Measurements from ENCODE around the gene ANO8. TPM values are rescaled to one million over a fixed set of nuclear protein-coding genes. Genes with fewer than 3 reads are reported as not detected.

The ANO8 gene
- total and polyA plus RNA-seq, 2 donors (not counting 3 experiments of a cell fraction or from before 2014, with no cell fraction given) = 3.5 to 6.8 TPM

DNA sequence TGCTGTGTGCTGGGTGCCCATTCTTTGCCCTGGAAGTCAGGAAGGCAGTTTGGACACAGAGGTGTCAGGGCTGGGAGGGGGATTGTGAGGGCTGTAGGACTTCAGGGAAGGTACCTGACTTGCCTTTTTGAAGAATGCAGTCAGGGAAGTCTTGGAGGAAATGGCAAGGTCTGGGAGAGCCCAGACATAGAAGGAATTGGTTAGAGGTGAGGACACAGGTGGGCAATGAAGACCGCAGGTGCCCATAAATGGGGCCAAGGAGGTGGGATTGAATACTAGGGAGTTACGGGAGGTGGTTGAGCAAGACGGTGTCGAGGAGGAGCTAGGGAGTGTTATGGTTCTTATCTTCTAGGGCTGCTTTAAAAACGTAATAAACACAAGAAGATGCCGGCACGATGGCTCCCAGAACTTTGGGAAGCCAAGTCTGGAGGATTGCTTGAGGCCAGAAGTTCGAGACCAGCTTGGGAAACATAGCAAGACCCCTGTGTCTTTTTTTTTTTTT lies 26.7 kb downstream of the ANO8 start:
- ChIA-PET CTCF (interaction anchor here (2.1 kb wide), 1 partner anchor 78 kb away, joined by 11 read pairs; no protein-coding TSS in a partner anchor), POLR2A (no interaction called here)
- Histone ChIP-seq H3K79me2 (ENCODE audit: control insufficient read depth, insufficient read depth, low read length) (peaks cover 34% of the 10 kb centered on the region), H3K9me3 (replicated peaks; ENCODE audit: control insufficient read depth, insufficient read depth, low read length) (no peaks in the 10 kb centered on the region), H3K27ac (ENCODE audit: insufficient read depth, low read depth, low read length) (no peak overlapping the region), H3K9me1 (replicated peaks; ENCODE audit: control insufficient read depth, extremely low read depth, insufficient read depth, low read length) (no peaks in the 10 kb centered on the region), H3K9ac (replicated peaks; ENCODE audit: extremely low read depth, insufficient read depth, low read length) (no peak overlapping the region), H3K4me3 (replicated peaks in 1 of 3; ENCODE audit: insufficient read depth in 1 of 3, low read depth in 1 of 3, low read length in 3 of 3) (no peak overlapping the region), H3K4me1 (ENCODE audit: control insufficient read depth, extremely low read depth, insufficient read depth, low read length) (peaks cover 17% of the 10 kb centered on the region), H3K27me3 (ENCODE audit: control insufficient read depth in 2 of 2, insufficient read depth in 2 of 2, low read length in 2 of 2) (no peaks in the 10 kb centered on the region), H3K4me2 (ENCODE audit: insufficient read depth, low read length) (no peak overlapping the region), H3K36me3 (ENCODE audit: control insufficient read depth in 2 of 2, extremely low read depth in 1 of 2, insufficient read depth in 2 of 2, low read length in 2 of 2) (peaks cover 0 to 6% of the 10 kb centered on the region in 2 experiments), H2AFZ (ENCODE audit: low read depth, low read length) (no peak overlapping the region), H4K20me1 (replicated peaks; ENCODE audit: control insufficient read depth, extremely low read depth, insufficient read depth, low read length) (no peaks in the 10 kb centered on the region)
- BruUV-seq (replicated peaks) = no TSS peak
- DNase-seq (ENCODE audit: low read depth, low spot score) (no peak), FAIRE-seq (no peak)
- intact Hi-C loops (cut with micrococcal nuclease) = no loop called here
- dilution Hi-C loops (cut with MboI; ENCODE audit: extremely low pct_ligation_motif_present, low sequenced_read_pairs) = no loop called here
- no peak for TF ChIP-seq EZH2 (IDR thresholded peaks at IDR 0.05; ENCODE audit: borderline replicate concordance, low read depth, low read length, severe bottlenecking)
- no peak for TF ChIP-seq GATA2 (IDR thresholded peaks at IDR 0.05; ENCODE audit: insufficient read depth, insufficient read length, low read depth, low read length)
- TF ChIP-seq MYC (IDR thresholded peaks at IDR 0.05; ENCODE audit: low read depth, low read length) = no peak

DNA sequence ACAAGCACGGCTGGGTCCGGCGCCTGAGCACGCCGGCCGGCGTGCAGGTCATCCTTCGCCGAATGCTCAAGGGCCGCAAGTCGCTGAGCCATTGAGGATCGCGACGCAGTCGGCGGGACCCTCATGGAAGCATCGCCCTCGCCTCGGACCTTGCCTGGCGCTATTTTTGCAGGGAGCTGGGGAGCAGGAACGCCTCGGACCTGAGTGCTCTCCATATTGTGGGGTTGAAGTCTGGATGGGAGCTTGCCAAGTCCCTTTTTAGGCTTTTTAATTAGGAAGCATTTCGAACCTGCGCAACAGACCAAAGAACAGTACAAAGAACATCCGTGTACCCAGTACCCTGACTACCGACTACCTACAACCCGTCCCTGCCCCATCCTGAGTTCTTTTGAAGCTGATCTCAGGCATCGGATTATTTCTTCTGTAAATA lies 28.4 kb downstream of the ANO8 start:
- peak overlapping the region; percentile 44 to 72 (median 59) for H3K4me3 ChIP-seq (replicated peaks in 1 of 3; ENCODE audit: insufficient read depth in 1 of 3, low read depth in 1 of 3, low read length in 3 of 3)
- H3K36me3 ChIP-seq (ENCODE audit: control insufficient read depth in 2 of 2, extremely low read depth in 1 of 2, insufficient read depth in 2 of 2, low read length in 2 of 2) = no peaks in the 10 kb centered on the region
- no peaks in the 10 kb centered on the region for H4K20me1 ChIP-seq (replicated peaks; ENCODE audit: control insufficient read depth, extremely low read depth, insufficient read depth, low read length)
- intact Hi-C loops (cut with micrococcal nuclease) = no loop called here
- peak overlapping the region; percentile 81 for H3K4me2 ChIP-seq (ENCODE audit: insufficient read depth, low read length)
- H3K79me2 ChIP-seq (ENCODE audit: control insufficient read depth, insufficient read depth, low read length) = peaks cover 19% of the 10 kb centered on the region
- peak overlapping the region; percentile 88 for H2AFZ ChIP-seq (ENCODE audit: low read depth, low read length)
- dilution Hi-C loops (cut with MboI; ENCODE audit: extremely low pct_ligation_motif_present, low sequenced_read_pairs) = no loop called here
- H3K9me1 ChIP-seq (replicated peaks; ENCODE audit: control insufficient read depth, extremely low read depth, insufficient read depth, low read length) = no peaks in the 10 kb centered on the region
- no peaks in the 10 kb centered on the region for H3K9me3 ChIP-seq (replicated peaks; ENCODE audit: control insufficient read depth, insufficient read depth, low read length)
- peak overlapping the region; percentile 47 for H3K27ac ChIP-seq (ENCODE audit: insufficient read depth, low read depth, low read length)
- FAIRE-seq (peak; percentile 76), DNase-seq (ENCODE audit: low read depth, low spot score) (no peak)
- ChIA-PET CTCF (no interaction called here), POLR2A (no interaction called here)
- TF ChIP-seq, protein P1, sequence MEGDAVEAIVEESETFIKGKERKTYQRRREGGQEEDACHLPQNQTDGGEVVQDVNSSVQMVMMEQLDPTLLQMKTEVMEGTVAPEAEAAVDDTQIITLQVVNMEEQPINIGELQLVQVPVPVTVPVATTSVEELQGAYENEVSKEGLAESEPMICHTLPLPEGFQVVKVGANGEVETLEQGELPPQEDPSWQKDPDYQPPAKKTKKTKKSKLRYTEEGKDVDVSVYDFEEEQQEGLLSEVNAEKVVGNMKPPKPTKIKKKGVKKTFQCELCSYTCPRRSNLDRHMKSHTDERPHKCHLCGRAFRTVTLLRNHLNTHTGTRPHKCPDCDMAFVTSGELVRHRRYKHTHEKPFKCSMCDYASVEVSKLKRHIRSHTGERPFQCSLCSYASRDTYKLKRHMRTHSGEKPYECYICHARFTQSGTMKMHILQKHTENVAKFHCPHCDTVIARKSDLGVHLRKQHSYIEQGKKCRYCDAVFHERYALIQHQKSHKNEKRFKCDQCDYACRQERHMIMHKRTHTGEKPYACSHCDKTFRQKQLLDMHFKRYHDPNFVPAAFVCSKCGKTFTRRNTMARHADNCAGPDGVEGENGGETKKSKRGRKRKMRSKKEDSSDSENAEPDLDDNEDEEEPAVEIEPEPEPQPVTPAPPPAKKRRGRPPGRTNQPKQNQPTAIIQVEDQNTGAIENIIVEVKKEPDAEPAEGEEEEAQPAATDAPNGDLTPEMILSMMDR (IDR thresholded peaks at IDR 0.05; ENCODE audit: extremely low read depth in 1 of 2, insufficient read depth in 1 of 2, low read depth in 1 of 2, low read length in 2 of 2) = no peak
- TF ChIP-seq POLR2AphosphoS5 (IDR thresholded peaks at IDR 0.05; ENCODE audit: insufficient read depth, low read depth, low read length) (no peak), JUN (IDR thresholded peaks at IDR 0.05; ENCODE audit: borderline replicate concordance, insufficient read depth, insufficient read length, low read depth) (no peak), GATA2 (IDR thresholded peaks at IDR 0.05; ENCODE audit: insufficient read depth, insufficient read length, low read depth, low read length) (no peak), MYC (IDR thresholded peaks at IDR 0.05; ENCODE audit: low read depth, low read length) (no peak), POLR2A (IDR thresholded peaks at IDR 0.05; ENCODE audit: low read depth, low read length) (no peak), FOS (IDR thresholded peaks at IDR 0.05; ENCODE audit: borderline replicate concordance, insufficient read depth, low read length) (no peak), EZH2 (IDR thresholded peaks at IDR 0.05; ENCODE audit: borderline replicate concordance, low read depth, low read length, severe bottlenecking) (no peak)
- TF ChIP-seq, protein P2, sequence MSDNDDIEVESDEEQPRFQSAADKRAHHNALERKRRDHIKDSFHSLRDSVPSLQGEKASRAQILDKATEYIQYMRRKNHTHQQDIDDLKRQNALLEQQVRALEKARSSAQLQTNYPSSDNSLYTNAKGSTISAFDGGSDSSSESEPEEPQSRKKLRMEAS (IDR thresholded peaks at IDR 0.05; ENCODE audit: insufficient read depth, insufficient read length) = no peak
- H3K4me1 ChIP-seq (ENCODE audit: control insufficient read depth, extremely low read depth, insufficient read depth, low read length) = peaks cover 17% of the 10 kb centered on the region
- peak overlapping the region; percentile 67 for H3K9ac ChIP-seq (replicated peaks; ENCODE audit: extremely low read depth, insufficient read depth, low read length)
- no TSS peak for BruUV-seq (replicated peaks)
- H3K27me3 ChIP-seq (ENCODE audit: control insufficient read depth in 2 of 2, insufficient read depth in 2 of 2, low read length in 2 of 2) = no peaks in the 10 kb centered on the region

All from endothelial cell of umbilical vein (primary cell).